ENCODE measurements around the gene LNX2. TPM values are rescaled to one million over a fixed set of nuclear protein-coding genes. Genes with fewer than 3 reads are reported as not detected.

LNX2 gene
- total RNA-seq, 1 donor from 2014 or later: 15.1 TPM

DNA sequence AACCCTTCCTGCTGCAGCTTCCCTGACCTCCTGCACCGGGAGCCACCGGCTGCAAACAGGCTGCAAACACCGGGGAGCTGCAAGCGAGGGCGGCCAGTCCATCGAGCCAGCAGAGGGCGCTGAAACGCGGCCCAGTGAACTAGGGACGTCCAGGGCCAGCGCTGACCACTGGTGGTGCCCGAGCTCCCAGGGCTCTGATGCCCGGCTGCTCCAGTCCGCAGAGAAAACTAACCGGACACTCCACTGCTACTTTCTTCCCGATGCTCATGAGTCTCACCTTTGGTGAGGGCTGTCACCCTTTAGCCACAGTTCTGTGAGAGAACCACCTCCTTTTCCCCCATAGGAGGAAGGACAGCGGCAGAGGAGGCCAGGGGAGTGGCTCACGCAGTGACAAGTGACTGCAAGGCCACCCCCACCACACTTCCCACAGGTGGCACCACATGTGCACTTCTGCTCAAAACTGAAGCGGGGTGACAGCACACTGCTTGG lies 87.1 kb downstream of the LNX2 start:
- Histone ChIP-seq H4K20me1 (ENCODE audit: low read depth) (no peaks in the 10 kb centered on the region), H3K9ac (no peak overlapping the region), H3K4me3 (peak overlapping the region; percentile 43), H3F3A (ENCODE audit: low read depth) (peaks cover 3% of the 10 kb centered on the region), H3K79me2 (ENCODE audit: low read depth) (no peaks in the 10 kb centered on the region), H3K4me1 (peaks cover 3% of the 10 kb centered on the region), H3K36me3 (no peaks in the 10 kb centered on the region), H3K4me2 (peak overlapping the region; percentile 80), H3K27me3 (peaks cover 3% of the 10 kb centered on the region), H2AFZ (replicated peaks) (peak overlapping the region; percentile 100), H3K27ac (no peak overlapping the region), H3K9me3 (ENCODE audit: low read depth) (no peaks in the 10 kb centered on the region)
- H3K27me3 Mint-ChIP-seq (ENCODE audit: insufficient read depth, low read depth): peaks cover 6% of the 10 kb centered on the region
- TF ChIP-seq EZH2 (IDR thresholded peaks at IDR 0.05) (peak; percentile 36), EZH2phosphoT487 (IDR thresholded peaks at IDR 0.05) (no peak)
- TF ChIP-seq, protein P1, sequence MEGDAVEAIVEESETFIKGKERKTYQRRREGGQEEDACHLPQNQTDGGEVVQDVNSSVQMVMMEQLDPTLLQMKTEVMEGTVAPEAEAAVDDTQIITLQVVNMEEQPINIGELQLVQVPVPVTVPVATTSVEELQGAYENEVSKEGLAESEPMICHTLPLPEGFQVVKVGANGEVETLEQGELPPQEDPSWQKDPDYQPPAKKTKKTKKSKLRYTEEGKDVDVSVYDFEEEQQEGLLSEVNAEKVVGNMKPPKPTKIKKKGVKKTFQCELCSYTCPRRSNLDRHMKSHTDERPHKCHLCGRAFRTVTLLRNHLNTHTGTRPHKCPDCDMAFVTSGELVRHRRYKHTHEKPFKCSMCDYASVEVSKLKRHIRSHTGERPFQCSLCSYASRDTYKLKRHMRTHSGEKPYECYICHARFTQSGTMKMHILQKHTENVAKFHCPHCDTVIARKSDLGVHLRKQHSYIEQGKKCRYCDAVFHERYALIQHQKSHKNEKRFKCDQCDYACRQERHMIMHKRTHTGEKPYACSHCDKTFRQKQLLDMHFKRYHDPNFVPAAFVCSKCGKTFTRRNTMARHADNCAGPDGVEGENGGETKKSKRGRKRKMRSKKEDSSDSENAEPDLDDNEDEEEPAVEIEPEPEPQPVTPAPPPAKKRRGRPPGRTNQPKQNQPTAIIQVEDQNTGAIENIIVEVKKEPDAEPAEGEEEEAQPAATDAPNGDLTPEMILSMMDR (IDR thresholded peaks at IDR 0.05): peak; percentile 96
- peaks cover 8% of the 10 kb centered on the region for H3K4me1 Mint-ChIP-seq
- peak overlapping the region; percentile 40 for H3K27ac Mint-ChIP-seq
- H3K4me3 Mint-ChIP-seq: peak overlapping the region; percentile 76
- DNase-seq (ENCODE audit: low spot score): peak; percentile 94
- peaks cover 5% of the 10 kb centered on the region for H3K9me3 Mint-ChIP-seq
- H3K36me3 Mint-ChIP-seq: no peaks in the 10 kb centered on the region

DNA sequence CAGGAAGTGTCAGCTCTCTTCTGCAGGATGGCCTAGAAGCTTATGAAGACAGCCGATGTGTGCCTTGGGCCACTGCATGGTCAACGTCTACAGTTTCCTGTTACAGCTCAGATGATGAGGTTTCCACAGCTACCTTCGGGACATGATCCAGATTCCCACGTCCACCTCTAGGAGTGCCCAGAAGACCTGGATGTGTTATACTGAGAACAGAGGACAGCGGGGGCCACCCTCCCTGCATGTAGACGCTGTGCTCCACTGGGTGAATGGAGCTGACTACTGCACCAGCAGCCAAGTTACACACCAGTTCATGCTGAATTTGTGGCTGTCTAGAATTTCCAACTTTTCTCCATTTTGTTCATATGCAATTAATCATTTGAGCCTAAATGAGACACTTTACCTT lies 91.4 kb downstream of the LNX2 start:
- peaks cover 17% of the 10 kb centered on the region for H3K4me1 Mint-ChIP-seq
- peaks cover 9% of the 10 kb centered on the region for H3K9me3 Mint-ChIP-seq
- Histone ChIP-seq H3K4me1 (peaks cover 3% of the 10 kb centered on the region), H4K20me1 (ENCODE audit: low read depth) (no peaks in the 10 kb centered on the region), H3K79me2 (ENCODE audit: low read depth) (no peaks in the 10 kb centered on the region), H3K27me3 (peaks cover 3% of the 10 kb centered on the region), H3K4me2 (no peak overlapping the region), H2AFZ (replicated peaks) (no peak overlapping the region), H3K9ac (no peak overlapping the region), H3K27ac (no peak overlapping the region), H3K9me3 (ENCODE audit: low read depth) (no peaks in the 10 kb centered on the region), H3K36me3 (no peaks in the 10 kb centered on the region), H3F3A (ENCODE audit: low read depth) (peaks cover under 1% of the 10 kb centered on the region), H3K4me3 (no peak overlapping the region)
- no peak overlapping the region for H3K27ac Mint-ChIP-seq
- peaks cover 6% of the 10 kb centered on the region for H3K27me3 Mint-ChIP-seq (ENCODE audit: insufficient read depth, low read depth)
- no peaks in the 10 kb centered on the region for H3K36me3 Mint-ChIP-seq
- TF ChIP-seq EZH2phosphoT487 (IDR thresholded peaks at IDR 0.05) (no peak), EZH2 (IDR thresholded peaks at IDR 0.05) (no peak)
- TF ChIP-seq, protein P1 (IDR thresholded peaks at IDR 0.05): no peak
- H3K4me3 Mint-ChIP-seq: no peak overlapping the region
- no peak for DNase-seq (ENCODE audit: low spot score)

DNA sequence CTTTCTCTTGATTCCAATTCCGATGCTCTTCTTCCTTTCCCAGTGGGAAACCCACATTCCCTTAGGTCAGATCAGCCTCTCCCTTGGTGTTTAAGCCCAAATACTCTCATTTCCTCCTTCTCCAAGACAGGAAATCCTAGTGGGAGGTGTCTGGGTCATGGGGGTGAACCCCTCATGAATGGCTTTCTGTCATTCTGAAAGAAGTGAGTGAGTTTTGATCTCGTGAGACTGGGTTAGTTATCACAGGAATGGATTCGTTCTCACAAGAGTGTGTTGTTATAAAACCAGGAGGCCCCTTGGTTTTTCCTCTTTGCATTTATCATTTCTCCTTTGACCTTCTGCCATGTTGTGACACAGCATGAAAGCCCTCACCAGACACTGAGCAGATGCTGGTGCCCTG lies 93.8 kb downstream of the LNX2 start:
- no peak overlapping the region for H3K27ac Mint-ChIP-seq
- no peaks in the 10 kb centered on the region for H3K9me3 ChIP-seq (ENCODE audit: low read depth)
- DNase-seq (ENCODE audit: low spot score): no peak

More for the DNA sequence above, 93.8 kb downstream of the LNX2 start:
- Mint-ChIP-seq H3K36me3 (no peaks in the 10 kb centered on the region), H3K4me1 (peaks cover 13% of the 10 kb centered on the region), H3K27me3 (ENCODE audit: insufficient read depth, low read depth) (peaks cover 6% of the 10 kb centered on the region), H3K9me3 (peaks cover 9% of the 10 kb centered on the region), H3K4me3 (no peak overlapping the region)
- no peak overlapping the region for H3K27ac ChIP-seq
- no peak overlapping the region for H3K9ac ChIP-seq
- no peak overlapping the region for H3K4me2 ChIP-seq
- no peaks in the 10 kb centered on the region for H3K79me2 ChIP-seq (ENCODE audit: low read depth)
- no peak overlapping the region for H3K4me3 ChIP-seq
- no peaks in the 10 kb centered on the region for H4K20me1 ChIP-seq (ENCODE audit: low read depth)
- TF ChIP-seq, protein P1 (IDR thresholded peaks at IDR 0.05): no peak
- TF ChIP-seq EZH2phosphoT487 (IDR thresholded peaks at IDR 0.05) (no peak), EZH2 (IDR thresholded peaks at IDR 0.05) (no peak)
- no peaks in the 10 kb centered on the region for H3K4me1 ChIP-seq
- H3F3A ChIP-seq (ENCODE audit: low read depth): no peaks in the 10 kb centered on the region
- no peaks in the 10 kb centered on the region for H3K36me3 ChIP-seq
- H3K27me3 ChIP-seq: no peaks in the 10 kb centered on the region
- no peak overlapping the region for H2AFZ ChIP-seq (replicated peaks)

Data from neural progenitor cell (in vitro differentiated cells).